Measurements from ENCODE around the gene PPM1A.

GRCh38 chr14:60235440-60235839 lies 13.6 kb upstream of the PPM1A start:
- TF ChIP-seq CTCF (conservative IDR thresholded peaks at IDR 0.05; ENCODE audit: low read depth, low read length): no peak
- TF ChIP-seq EZH2 (IDR thresholded peaks at IDR 0.05; ENCODE audit: borderline replicate concordance, low read depth, low read length, poor library complexity, severe bottlenecking): no peak

All from A673 (cell line).